Mucosa of rectum (tissue), 2 donors: Measurements from ENCODE around the gene CNP.

Source experiments
- H3K27ac ChIP-seq, 2 donors: one replicate each; pipeline ENCODE4 v1.7.0; 2013; ENCODE audit warnings: inconsistent platforms in 2 of 2, low read depth in 2 of 2, low read length in 2 of 2
- H3K27me3 ChIP-seq, 2 donors: one replicate each; pipeline ENCODE4 v1.7.0; 2013; ENCODE audit warnings: low read length in 2 of 2; ENCODE audit not compliant: control insufficient read depth in 2 of 2, insufficient read depth in 2 of 2
- H3K36me3 ChIP-seq, 2 donors: one replicate each; pipeline ENCODE4 v1.7.0; 2013; ENCODE audit warnings: low read length in 2 of 2; ENCODE audit not compliant: control insufficient read depth in 2 of 2, insufficient read depth in 2 of 2
- H3K4me1 ChIP-seq, 2 donors: one replicate each; pipeline ENCODE4 v1.7.0; 2013; ENCODE audit warnings: low read length in 2 of 2, mild to moderate bottlenecking in 1 of 2; ENCODE audit not compliant: control insufficient read depth in 2 of 2, insufficient read depth in 2 of 2
- H3K4me3 ChIP-seq, 2 donors: one replicate each; pipeline ENCODE4 v1.7.0; 2013; ENCODE audit warnings: low read length in 2 of 2
- H3K9ac ChIP-seq, 2 donors: one replicate each; pipeline ENCODE4 v1.7.0; 2013; ENCODE audit warnings: low read length in 2 of 2, low read depth in 1 of 2, mild to moderate bottlenecking in 1 of 2
- H3K9me3 ChIP-seq, 2 donors: one replicate each; pipeline ENCODE4 v1.7.0; 2013; ENCODE audit warnings: low read length in 2 of 2; ENCODE audit not compliant: control insufficient read depth in 2 of 2
- donor health status: healthy.
- donor health status: Normal muscosa, but diverticular disease.

The CNP gene

DNA sequence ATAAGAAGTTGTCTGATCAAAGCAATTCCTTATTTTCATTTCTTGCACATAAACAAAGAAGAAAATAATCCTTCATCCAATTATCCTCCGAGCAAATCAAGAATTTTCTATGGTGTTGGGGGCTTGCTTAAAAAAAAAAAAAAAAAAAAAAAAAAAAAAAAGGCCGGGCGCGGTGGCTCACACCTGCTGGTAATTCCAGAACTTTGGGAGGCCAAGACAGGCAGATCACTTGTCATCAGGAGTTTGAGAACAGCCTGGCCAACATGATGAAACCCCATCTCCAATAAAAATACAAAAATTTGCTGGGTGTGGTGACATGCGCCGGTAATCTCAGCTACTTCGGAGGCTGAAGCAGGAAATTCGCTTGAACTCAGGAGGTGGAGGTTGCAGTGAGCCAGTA lies 19.3 kb downstream of the CNP start:
- no peak overlapping the region for H3K4me3 ChIP-seq
- no peaks in the 10 kb centered on the region for H3K27me3 ChIP-seq
- H3K36me3 ChIP-seq: peaks cover 60 to 69% of the 10 kb centered on the region in 2 donors
- no peaks in the 10 kb centered on the region for H3K9me3 ChIP-seq
- no peak overlapping the region for H3K9ac ChIP-seq
- no peak overlapping the region for H3K27ac ChIP-seq
- H3K4me1 ChIP-seq: peaks cover 7 to 16% of the 10 kb centered on the region in 2 donors

GRCh38 chr17:41986634-41987033 lies 20.0 kb downstream of the CNP start:
- Histone ChIP-seq H3K36me3 (peaks cover 57 to 70% of the 10 kb centered on the region in 2 donors), H3K27ac (no peak overlapping the region)

DNA sequence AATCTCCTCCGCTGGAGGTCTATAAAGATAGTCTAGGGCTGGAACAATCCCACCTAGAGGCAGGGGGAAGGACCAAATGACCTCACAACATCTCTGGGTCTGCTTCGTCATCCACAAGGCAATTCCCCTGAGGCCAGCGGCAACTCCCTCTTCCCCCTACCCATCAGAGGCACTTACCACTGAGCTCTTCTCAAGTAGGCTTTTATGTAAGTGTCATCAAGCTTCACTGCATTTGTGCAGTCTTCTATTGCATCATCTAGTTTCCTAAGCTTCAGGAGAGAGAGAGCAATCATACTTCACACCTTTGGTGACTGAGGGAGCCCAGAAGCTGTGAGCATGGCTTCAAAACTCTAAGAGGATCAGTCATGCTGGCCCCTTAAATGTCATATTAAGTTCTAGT lies 21.0 kb downstream of the CNP start:
- Histone ChIP-seq H3K36me3 (peaks cover 50 to 68% of the 10 kb centered on the region in 2 donors), H3K9ac (no peak overlapping the region)

More at GRCh38 chr17:41986634-41987033, 20.0 kb downstream of the CNP start:
- no peak overlapping the region for H3K9ac ChIP-seq
- no peak overlapping the region for H3K4me3 ChIP-seq
- no peaks in the 10 kb centered on the region for H3K27me3 ChIP-seq
- H3K9me3 ChIP-seq: no peaks in the 10 kb centered on the region
- peaks cover 7 to 21% of the 10 kb centered on the region in 2 donors for H3K4me1 ChIP-seq

DNA sequence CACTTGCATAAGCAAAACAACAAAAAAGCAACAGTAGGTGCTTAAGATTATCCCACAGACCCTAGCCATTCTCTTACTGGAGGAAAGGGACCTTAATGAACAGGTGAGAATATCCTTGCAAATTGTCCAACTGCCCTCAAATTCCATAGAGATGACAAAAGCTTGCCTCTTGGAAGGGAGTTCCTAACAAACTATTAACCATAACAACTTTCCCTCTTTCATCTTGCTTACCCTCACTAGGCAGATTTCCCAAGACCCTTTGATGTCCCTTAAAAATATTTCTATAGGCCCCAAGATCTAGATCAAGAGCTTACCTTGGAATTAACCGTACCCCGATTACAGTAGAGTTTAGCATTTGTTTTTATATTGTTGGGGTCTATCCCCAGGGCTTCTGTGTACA lies 21.8 kb downstream of the CNP start:
- Histone ChIP-seq H3K4me1 (peaks cover 7 to 25% of the 10 kb centered on the region in 2 donors), H3K27me3 (no peaks in the 10 kb centered on the region), H3K9me3 (no peaks in the 10 kb centered on the region), H3K4me3 (no peak overlapping the region), H3K27ac (no peak overlapping the region), H3K36me3 (peaks cover 51 to 70% of the 10 kb centered on the region in 2 donors), H3K9ac (no peak overlapping the region)

More for the DNA sequence above, 21.0 kb downstream of the CNP start:
- H3K4me1 ChIP-seq: peaks cover 7 to 25% of the 10 kb centered on the region in 2 donors
- no peaks in the 10 kb centered on the region for H3K27me3 ChIP-seq
- no peak overlapping the region for H3K27ac ChIP-seq
- H3K4me3 ChIP-seq: no peak overlapping the region
- no peaks in the 10 kb centered on the region for H3K9me3 ChIP-seq

- Histone ChIP-seq H3K4me3 (peak overlapping the region in 1 of 2 donors; percentile 15), H3K36me3 (peaks cover 54 to 67% of the 10 kb centered on the region in 2 donors), H3K27ac (peak overlapping the region; percentile 48 to 55), H3K27me3 (no peaks in the 10 kb centered on the region), H3K4me1 (peaks cover 7 to 25% of the 10 kb centered on the region in 2 donors), H3K9ac (no peak overlapping the region), H3K9me3 (no peaks in the 10 kb centered on the region)
Measured at GRCh38 chr17:41989702-41990419, 23.3 kb downstream of the CNP start.

DNA sequence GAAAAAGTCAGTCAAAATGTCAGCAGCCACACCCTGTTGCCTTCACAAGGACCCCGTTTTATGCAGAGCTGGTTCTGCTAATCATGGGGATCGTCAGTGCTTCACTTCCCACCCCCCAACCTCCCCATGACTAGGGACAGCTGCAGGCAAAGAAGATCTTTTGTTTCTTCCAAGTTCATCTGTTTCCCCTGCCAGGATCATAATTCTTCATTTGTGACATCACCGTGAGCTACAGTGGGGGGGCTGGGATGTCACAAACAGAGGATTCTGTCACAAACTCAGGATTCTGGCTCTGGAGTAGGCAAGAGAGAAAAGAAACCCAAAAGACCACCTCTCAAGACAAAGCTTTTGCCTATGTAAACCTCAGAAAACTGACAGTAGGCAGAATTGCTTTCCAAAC lies 26.0 kb downstream of the CNP start:
- Histone ChIP-seq H3K27ac (no peak overlapping the region), H3K9me3 (no peaks in the 10 kb centered on the region), H3K9ac (no peak overlapping the region), H3K36me3 (peaks cover 58 to 76% of the 10 kb centered on the region in 2 donors), H3K27me3 (no peaks in the 10 kb centered on the region), H3K4me3 (no peak overlapping the region), H3K4me1 (peaks cover 7 to 25% of the 10 kb centered on the region in 2 donors)

DNA sequence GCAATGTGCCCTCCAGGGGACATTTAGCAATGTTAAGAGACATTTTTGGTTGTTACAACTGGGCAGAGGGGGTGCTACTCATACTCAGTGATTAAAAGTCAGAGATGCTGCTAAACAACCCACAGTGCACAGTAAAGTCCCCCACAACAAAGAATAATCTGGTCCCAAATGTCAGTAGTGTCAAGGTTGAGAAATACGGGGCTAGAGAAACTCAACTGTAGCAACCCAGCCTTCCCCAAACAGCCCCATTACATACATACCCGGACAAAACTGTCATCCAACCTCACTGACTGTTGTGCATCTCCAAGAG lies 30.2 kb downstream of the CNP start:
- no peak overlapping the region for H3K27ac ChIP-seq
- H3K4me3 ChIP-seq: no peak overlapping the region
- peaks cover 0 to 17% of the 10 kb centered on the region in 2 donors for H3K4me1 ChIP-seq
- H3K27me3 ChIP-seq: no peaks in the 10 kb centered on the region
- H3K9me3 ChIP-seq: no peaks in the 10 kb centered on the region
- H3K36me3 ChIP-seq: peaks cover 56 to 59% of the 10 kb centered on the region in 2 donors
- no peak overlapping the region for H3K9ac ChIP-seq

GRCh38 chr17:41998497-41998896 lies 31.9 kb downstream of the CNP start:
- Histone ChIP-seq H3K4me3 (no peak overlapping the region), H3K4me1 (peaks cover 7 to 27% of the 10 kb centered on the region in 2 donors), H3K9ac (no peak overlapping the region), H3K27me3 (no peaks in the 10 kb centered on the region), H3K27ac (no peak overlapping the region), H3K9me3 (no peaks in the 10 kb centered on the region), H3K36me3 (peaks cover 48 to 54% of the 10 kb centered on the region in 2 donors)

DNA sequence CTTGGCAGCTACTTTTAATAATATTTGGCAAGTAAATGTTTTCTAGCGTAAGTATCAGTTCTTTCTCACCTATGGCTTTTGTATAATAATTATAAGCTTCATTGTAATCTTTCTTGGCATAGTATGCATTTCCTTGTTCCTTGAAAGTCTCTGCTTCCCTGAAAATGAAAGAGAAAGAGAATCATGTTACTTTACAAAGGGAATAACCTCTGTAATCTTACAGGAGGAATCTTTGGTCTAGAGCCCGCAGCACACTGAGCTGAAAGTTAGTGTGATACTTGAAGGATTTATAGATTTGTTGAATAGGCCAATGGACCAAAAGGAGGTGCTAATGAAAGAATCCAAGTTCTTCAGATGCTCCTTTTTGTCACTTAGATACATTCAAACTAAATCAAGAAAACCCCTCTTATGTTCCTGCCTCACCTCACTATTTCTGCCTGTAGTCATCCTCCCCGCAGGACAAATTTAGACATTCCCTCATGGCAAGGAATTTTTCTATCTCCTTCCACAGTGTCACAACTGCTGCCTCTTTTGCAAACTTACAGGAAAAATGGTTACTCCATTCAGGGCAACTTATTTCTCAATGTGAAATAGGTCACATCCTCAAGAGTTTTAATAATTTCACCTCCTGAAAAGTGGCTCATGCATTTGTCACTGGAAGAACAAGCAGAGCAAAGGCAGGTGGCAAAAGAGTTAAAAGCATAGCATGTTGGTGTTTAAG lies 34.0 kb downstream of the CNP start:
- peaks cover 7 to 35% of the 10 kb centered on the region in 2 donors for H3K4me1 ChIP-seq
- H3K27ac ChIP-seq: peak overlapping the region; percentile 61 to 79
- no peaks in the 10 kb centered on the region for H3K9me3 ChIP-seq
- no peak overlapping the region for H3K4me3 ChIP-seq
- H3K36me3 ChIP-seq: peaks cover 33 to 42% of the 10 kb centered on the region in 2 donors
- H3K9ac ChIP-seq: peak overlapping the region in 1 of 2 donors; percentile 34
- no peaks in the 10 kb centered on the region for H3K27me3 ChIP-seq

- H3K9ac ChIP-seq: peak overlapping the region in 1 of 2 donors; percentile 19
- peaks cover 7 to 35% of the 10 kb centered on the region in 2 donors for H3K4me1 ChIP-seq
- H3K27me3 ChIP-seq: no peaks in the 10 kb centered on the region
- H3K36me3 ChIP-seq: peaks cover 24 to 30% of the 10 kb centered on the region in 2 donors
- no peaks in the 10 kb centered on the region for H3K9me3 ChIP-seq
- H3K4me3 ChIP-seq: no peak overlapping the region
- no peak overlapping the region for H3K27ac ChIP-seq
Measured at GRCh38 chr17:42001729-42002128, 35.1 kb downstream of the CNP start.
